Colonic mucosa (tissue), 4 donors: ENCODE measurements around the gene FOCAD. TPM values are rescaled to one million over a fixed set of nuclear protein-coding genes. Genes with fewer than 3 reads are reported as not detected.

ENCODE experiments used
- DNase-seq: peaks from one replicate; pipeline ENCODE4 v3.0.0-alpha.2; 2020
- H3K27ac ChIP-seq: fragments of 200-600 bp; one replicate; pipeline ENCODE4 v1.8.0; 2021
- H3K27me3 ChIP-seq: fragments of 200-600 bp; one replicate; pipeline ENCODE4 v1.8.0; 2021
- H3K36me3 ChIP-seq: fragments of 200-600 bp; one replicate; pipeline ENCODE4 v1.8.0; 2021
- H3K4me1 ChIP-seq: fragments of 200-600 bp; one replicate; pipeline ENCODE4 v1.8.0; 2021; ENCODE audit warnings: mild to moderate bottlenecking
- H3K4me3 ChIP-seq: fragments of 200-600 bp; one replicate; pipeline ENCODE4 v1.8.0; 2021
- H3K9ac ChIP-seq, 2 donors: one replicate each; pipeline ENCODE4 v1.7.0; 2013; ENCODE audit warnings: control low read depth in 2 of 2, low read depth in 2 of 2, low read length in 2 of 2
- H3K9me3 ChIP-seq: fragments of 200-600 bp; one replicate; pipeline ENCODE4 v1.8.0; 2021
- CTCF ChIP-seq: fragments of 200-600 bp; IDR thresholded peaks from one replicate; pipeline ENCODE4 v1.8.0; 2022; ENCODE audit warnings: antibody characterized with exemption, mild to moderate bottlenecking
- intact Hi-C: fragments of 100-400 bp; cut with DNase I; formaldehyde crosslinking; loops from one replicate; pipeline ENCODE4 v1.14.1; 2022
- total RNA-seq, 2 donors: library from RNA; stranded (reverse); fragmentation: NEBNext Ultra II Directional in 1 of 2; extraction: Animal tissue kit (Norgen Biotek cat#: 25700) in 1 of 2; gene quantifications; one replicate each; pipeline ENCODE4 v1.2.1, GENCODE V29; 2021
- donor health status: healthy.
- donor health status: DM: no; HTN: no; CAD: no.
- donor health status: DM: no; HTN: no; CAD: no.

FOCAD gene
- total RNA-seq, 2 donors from 2014 or later, result 26.8 to 44.3 TPM

GRCh38 chr9:21027295-21027694 lies 343.2 kb downstream of the FOCAD start:
- no peaks in the 10 kb centered on the region for H3K36me3 ChIP-seq
- no peaks in the 10 kb centered on the region for H3K4me1 ChIP-seq
- H3K9ac ChIP-seq, result no peak overlapping the region
- no peaks in the 10 kb centered on the region for H3K27me3 ChIP-seq
- intact Hi-C loops, result no loop called here
- H3K27ac ChIP-seq, result no peak overlapping the region
- no peaks in the 10 kb centered on the region for H3K9me3 ChIP-seq
- DNase-seq, result no peak
- no peak for TF ChIP-seq CTCF
- H3K4me3 ChIP-seq, result no peak overlapping the region

- no peaks in the 10 kb centered on the region for H3K27me3 ChIP-seq
- H3K9ac ChIP-seq, result no peak overlapping the region
- no peak for DNase-seq
- no peak overlapping the region for H3K27ac ChIP-seq
- TF ChIP-seq CTCF, result no peak
- H3K4me3 ChIP-seq, result no peak overlapping the region
- H3K4me1 ChIP-seq, result no peaks in the 10 kb centered on the region
- no peaks in the 10 kb centered on the region for H3K9me3 ChIP-seq
- intact Hi-C loops, result no loop called here
- H3K36me3 ChIP-seq, result no peaks in the 10 kb centered on the region
Measured at GRCh38 chr9:21028466-21028865, 344.4 kb downstream of the FOCAD start.

GRCh38 chr9:21029661-21030060 lies 345.6 kb downstream of the FOCAD start:
- Histone ChIP-seq H3K4me3 (no peak overlapping the region), H3K4me1 (no peaks in the 10 kb centered on the region), H3K27ac (no peak overlapping the region), H3K36me3 (no peaks in the 10 kb centered on the region), H3K27me3 (no peaks in the 10 kb centered on the region), H3K9ac (no peak overlapping the region), H3K9me3 (no peaks in the 10 kb centered on the region)
- TF ChIP-seq CTCF, result no peak
- DNase-seq, result no peak
- intact Hi-C loops, result no loop called here

GRCh38 chr9:21030389-21031035 lies 346.5 kb downstream of the FOCAD start:
- no peak for TF ChIP-seq CTCF
- no peak for DNase-seq
- Histone ChIP-seq H3K36me3 (no peaks in the 10 kb centered on the region), H3K9me3 (no peaks in the 10 kb centered on the region), H3K4me1 (no peaks in the 10 kb centered on the region), H3K27me3 (no peaks in the 10 kb centered on the region), H3K27ac (peak overlapping the region; percentile 77), H3K9ac (peak overlapping the region; percentile 4 to 71), H3K4me3 (peak overlapping the region; percentile 49)
- intact Hi-C loops, result no loop called here

GRCh38 chr9:21031091-21031807 lies 347.2 kb downstream of the FOCAD start, which contains the start of gene HACD4:
HACD4 (minus strand) TSS chr9:21031640; CDS start chr9:21031590, 50 bp downstream.
- no peak for TF ChIP-seq CTCF
- H3K36me3 ChIP-seq, result no peaks in the 10 kb centered on the region
- intact Hi-C loops, result no loop called here
- peak; percentile 61 for DNase-seq
- H3K4me3 ChIP-seq, result peak within 1 kb of the TSS; percentile 49
- H3K27me3 ChIP-seq, result no peaks in the 10 kb centered on the region
- no peaks in the 10 kb centered on the region for H3K4me1 ChIP-seq
- peak within 1 kb of the TSS; percentile 77 for H3K27ac ChIP-seq
- no peaks in the 10 kb centered on the region for H3K9me3 ChIP-seq
- H3K9ac ChIP-seq, result peak within 1 kb of the TSS; percentile 4 to 71
